Progenitor cell of endocrine pancreas (in vitro differentiated cells): ENCODE results near the gene SYNGR4. TPM values are rescaled to one million over a fixed set of nuclear protein-coding genes. Genes with fewer than 3 reads are reported as not detected.

ENCODE experiments used
- DNase-seq: peaks from one replicate; pipeline ENCODE4 v3.0.0; 2021; ENCODE audit warnings: low spot score; ENCODE audit not compliant: unreplicated experiment
- H3K27ac Mint-ChIP-seq: 2 replicates; pipeline ENCODE4 v1.8.0; 2021; ENCODE audit warnings: mild to moderate bottlenecking, moderate library complexity, mixed read lengths
- H3K27me3 Mint-ChIP-seq: 2 replicates; pipeline ENCODE4 v1.8.0; 2021; ENCODE audit warnings: mixed read lengths
- H3K36me3 Mint-ChIP-seq: 2 replicates; pipeline ENCODE4 v1.8.0; 2022; ENCODE audit warnings: mixed read lengths; ENCODE audit not compliant: insufficient read depth
- H3K4me1 Mint-ChIP-seq: 2 replicates; pipeline ENCODE4 v1.8.0; 2021; ENCODE audit warnings: low read depth, mixed read lengths
- H3K4me3 Mint-ChIP-seq: 2 replicates; pipeline ENCODE4 v1.8.0; 2021; ENCODE audit warnings: low read depth, mild to moderate bottlenecking, moderate library complexity, mixed read lengths
- H3K9me3 Mint-ChIP-seq: 2 replicates; pipeline ENCODE4 v1.8.0; 2021; ENCODE audit warnings: low read depth, mixed read lengths
- total RNA-seq: library from RNA; stranded (reverse); gene quantifications from 2 replicates; pipeline ENCODE4 v1.2.1, GENCODE V29; 2021
- TF ChIP-seq, protein P1 (sequence below): fragments of 200-600 bp; sonication (generic); IDR thresholded peaks from one replicate; pipeline ENCODE4 v1.5.0; 2021; ENCODE audit warnings: antibody characterized with exemption, mild to moderate bottlenecking; ENCODE audit not compliant: unreplicated experiment

The SYNGR4 gene
- total RNA-seq, 1 donor from 2014 or later = not detected

DNA sequence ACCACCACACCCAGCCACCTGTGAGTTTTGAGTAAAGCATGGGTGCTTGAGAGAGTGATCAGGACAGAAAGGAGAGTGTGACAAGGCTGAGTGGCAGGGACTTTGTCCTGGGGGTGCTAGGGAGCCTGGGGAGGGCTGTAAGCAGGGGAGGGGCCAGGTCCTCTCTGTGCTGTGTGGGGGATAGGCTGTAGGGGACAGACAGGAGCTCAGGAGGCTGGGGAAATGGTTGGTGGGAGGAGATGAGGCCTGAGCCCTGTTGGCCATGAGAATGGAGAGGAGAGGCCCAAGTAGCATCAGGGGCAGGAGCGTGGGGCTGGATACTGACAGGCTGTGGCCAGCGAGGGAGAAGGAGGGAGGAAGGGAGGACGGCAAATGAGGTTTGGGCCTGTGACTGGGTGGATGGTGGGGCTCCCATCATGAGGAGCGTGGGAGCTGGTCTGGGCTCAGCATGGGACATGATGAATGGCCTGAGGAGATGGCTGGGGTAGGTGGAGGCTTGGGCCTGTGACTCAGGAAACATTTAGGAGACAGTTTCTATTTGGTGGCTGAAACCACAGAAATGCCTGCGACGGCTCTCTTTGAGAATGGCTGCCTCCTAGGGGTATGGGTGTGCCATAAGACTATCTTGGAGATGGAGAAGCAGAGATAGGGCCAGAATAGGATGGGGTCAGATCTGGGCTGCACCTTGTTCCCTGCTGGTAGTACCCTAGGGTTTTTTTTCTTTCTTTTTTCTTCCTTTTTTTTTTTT, 54.3 kb downstream of the SYNGR4 start:
- DNase-seq = no peak
- TF ChIP-seq, protein P1, sequence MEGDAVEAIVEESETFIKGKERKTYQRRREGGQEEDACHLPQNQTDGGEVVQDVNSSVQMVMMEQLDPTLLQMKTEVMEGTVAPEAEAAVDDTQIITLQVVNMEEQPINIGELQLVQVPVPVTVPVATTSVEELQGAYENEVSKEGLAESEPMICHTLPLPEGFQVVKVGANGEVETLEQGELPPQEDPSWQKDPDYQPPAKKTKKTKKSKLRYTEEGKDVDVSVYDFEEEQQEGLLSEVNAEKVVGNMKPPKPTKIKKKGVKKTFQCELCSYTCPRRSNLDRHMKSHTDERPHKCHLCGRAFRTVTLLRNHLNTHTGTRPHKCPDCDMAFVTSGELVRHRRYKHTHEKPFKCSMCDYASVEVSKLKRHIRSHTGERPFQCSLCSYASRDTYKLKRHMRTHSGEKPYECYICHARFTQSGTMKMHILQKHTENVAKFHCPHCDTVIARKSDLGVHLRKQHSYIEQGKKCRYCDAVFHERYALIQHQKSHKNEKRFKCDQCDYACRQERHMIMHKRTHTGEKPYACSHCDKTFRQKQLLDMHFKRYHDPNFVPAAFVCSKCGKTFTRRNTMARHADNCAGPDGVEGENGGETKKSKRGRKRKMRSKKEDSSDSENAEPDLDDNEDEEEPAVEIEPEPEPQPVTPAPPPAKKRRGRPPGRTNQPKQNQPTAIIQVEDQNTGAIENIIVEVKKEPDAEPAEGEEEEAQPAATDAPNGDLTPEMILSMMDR = no peak

DNA sequence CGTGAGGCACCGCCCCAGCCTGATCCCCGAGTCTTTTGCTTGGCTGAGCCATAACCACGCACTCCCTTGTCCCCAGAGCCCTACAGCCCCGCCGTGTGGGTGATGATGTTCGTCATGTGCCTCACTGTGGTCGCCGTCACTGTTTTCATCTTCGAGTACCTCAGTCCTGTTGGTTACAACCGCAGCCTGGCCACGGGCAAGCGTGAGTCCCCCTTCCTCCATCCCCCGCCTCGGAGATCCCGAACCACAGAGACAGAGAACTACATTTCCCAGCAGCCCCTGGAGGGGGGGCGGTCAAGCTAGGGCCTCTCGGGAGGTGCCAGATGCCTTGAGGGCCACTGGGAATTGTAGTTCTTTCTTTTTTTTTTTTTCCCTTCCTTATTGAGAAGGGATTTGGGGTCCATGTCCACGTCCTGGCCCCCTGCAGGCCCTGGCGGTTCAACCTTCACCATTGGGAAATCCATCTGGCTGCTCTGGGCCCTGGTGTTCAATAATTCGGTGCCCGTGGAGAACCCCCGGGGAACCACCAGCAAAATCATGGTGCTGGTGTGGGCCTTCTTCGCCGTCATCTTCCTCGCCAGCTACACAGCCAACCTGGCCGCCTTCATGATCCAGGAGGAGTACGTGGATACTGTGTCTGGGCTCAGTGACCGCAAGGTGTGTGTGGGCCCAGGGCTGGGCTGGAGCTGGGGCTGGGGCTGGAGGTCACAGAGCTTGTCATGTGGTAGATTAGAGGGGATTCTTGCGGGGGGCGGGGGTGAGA, 55.2 kb downstream of the SYNGR4 start:
- no peak overlapping the region for H3K27ac Mint-ChIP-seq
- no peak overlapping the region for H3K4me3 Mint-ChIP-seq
- H3K9me3 Mint-ChIP-seq = no peaks in the 10 kb centered on the region
- DNase-seq = no peak
- TF ChIP-seq, protein P1 = no peak
- H3K4me1 Mint-ChIP-seq = peaks cover 4% of the 10 kb centered on the region
- H3K36me3 Mint-ChIP-seq = no peaks in the 10 kb centered on the region
- H3K27me3 Mint-ChIP-seq = no peaks in the 10 kb centered on the region

More for the DNA sequence above, 54.3 kb downstream of the SYNGR4 start:
- H3K27me3 Mint-ChIP-seq = no peaks in the 10 kb centered on the region
- peak overlapping the region; percentile 64 for H3K27ac Mint-ChIP-seq
- peaks cover 6% of the 10 kb centered on the region for H3K4me1 Mint-ChIP-seq
- no peak overlapping the region for H3K4me3 Mint-ChIP-seq
- H3K36me3 Mint-ChIP-seq = no peaks in the 10 kb centered on the region
- H3K9me3 Mint-ChIP-seq = no peaks in the 10 kb centered on the region

DNA sequence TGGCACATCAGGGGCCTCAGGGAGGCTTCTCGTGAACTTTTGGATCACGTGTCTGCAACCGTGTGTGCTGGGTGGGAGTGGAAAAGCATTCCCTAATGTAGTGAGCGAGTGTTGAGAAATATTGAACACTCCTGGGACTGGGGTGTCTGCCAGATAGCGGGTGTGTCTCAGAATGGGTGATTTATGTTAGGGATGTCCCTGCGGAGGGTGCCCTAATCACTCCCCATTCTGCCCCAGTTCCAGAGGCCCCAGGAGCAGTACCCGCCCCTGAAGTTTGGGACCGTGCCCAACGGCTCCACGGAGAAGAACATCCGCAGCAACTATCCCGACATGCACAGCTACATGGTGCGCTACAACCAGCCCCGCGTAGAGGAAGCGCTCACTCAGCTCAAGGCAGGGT, 57.4 kb downstream of the SYNGR4 start:
- Mint-ChIP-seq H3K27ac (no peak overlapping the region), H3K27me3 (no peaks in the 10 kb centered on the region), H3K9me3 (no peaks in the 10 kb centered on the region), H3K36me3 (no peaks in the 10 kb centered on the region), H3K4me1 (peaks cover 4% of the 10 kb centered on the region), H3K4me3 (no peak overlapping the region)
- TF ChIP-seq, protein P1 = no peak
- no peak for DNase-seq

DNA sequence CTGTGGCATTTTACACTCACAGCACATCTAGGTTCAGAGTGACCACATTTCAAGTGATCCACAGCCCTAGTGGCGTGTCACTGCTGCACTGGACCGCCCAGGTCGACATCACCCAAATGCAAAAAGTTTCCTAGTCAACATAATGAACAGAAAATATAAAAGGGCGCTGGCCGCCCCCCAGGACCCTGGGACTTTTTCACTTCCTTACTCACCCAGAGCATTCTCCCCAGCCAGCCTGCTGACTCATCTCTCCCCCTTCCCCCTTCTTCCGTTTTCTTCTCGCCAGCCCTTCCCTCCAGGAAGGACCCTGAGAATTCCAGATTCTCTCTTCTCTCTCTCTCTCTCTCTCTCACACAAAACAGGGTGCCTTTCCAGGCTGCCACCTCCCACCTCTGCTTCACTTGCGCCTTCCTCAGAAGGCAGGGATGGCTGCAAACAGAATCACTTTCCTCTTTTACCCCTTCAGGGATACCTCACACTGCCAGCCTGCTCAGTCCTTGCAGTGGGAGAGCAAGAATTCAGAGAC, 60.6 kb downstream of the SYNGR4 start:
- Mint-ChIP-seq H3K4me1 (peaks cover 4% of the 10 kb centered on the region), H3K4me3 (no peak overlapping the region), H3K27ac (peak overlapping the region; percentile 46), H3K9me3 (no peaks in the 10 kb centered on the region), H3K36me3 (no peaks in the 10 kb centered on the region), H3K27me3 (no peaks in the 10 kb centered on the region)
- TF ChIP-seq, protein P1 = no peak
- DNase-seq = no peak

Other genes starting within 250 kb of the SYNGR4 start
- 90.4 and 91.0 TPM in 2 replicates for gene LIG1, start 194.0 kb upstream of the SYNGR4 start, total RNA-seq
- 10.3 and 11.8 TPM in 2 replicates for gene ZSWIM9, start 193.7 kb upstream of the SYNGR4 start, total RNA-seq
- 60.9 and 64.6 TPM in 2 replicates for gene CARD8, start 108.5 kb upstream of the SYNGR4 start, total RNA-seq
- gene ZNF114, start 94.3 kb upstream of the SYNGR4 start, total RNA-seq = 7.4 and 7.9 TPM in 2 replicates
- gene EMP3, start 38.8 kb upstream of the SYNGR4 start, total RNA-seq = 2.9 and 3.8 TPM in 2 replicates
- 9.5 and 10.3 TPM in 2 replicates for gene TMEM143, start 427 bp upstream of the SYNGR4 start, total RNA-seq
- gene KDELR1, start 27.2 kb downstream of the SYNGR4 start, total RNA-seq = 207 and 213 TPM in 2 replicates
- 0.22 and 0.34 TPM in 2 replicates for gene GRIN2D, start 29.3 kb downstream of the SYNGR4 start, total RNA-seq
- 35.7 and 35.9 TPM in 2 replicates for gene GRWD1, start 81.6 kb downstream of the SYNGR4 start, total RNA-seq
- 2.0 TPM in 2 replicates for gene KCNJ14, start 91.2 kb downstream of the SYNGR4 start, total RNA-seq
- 248 TPM in 2 replicates for gene CYTH2, start 105.0 kb downstream of the SYNGR4 start, total RNA-seq
- 11.4 and 12.7 TPM in 2 replicates for gene LMTK3, start 147.5 kb downstream of the SYNGR4 start, total RNA-seq
- not detected in 2 replicates for gene SULT2B1, start 187.8 kb downstream of the SYNGR4 start, total RNA-seq
- not detected in 2 replicates for gene SPACA4, start 242.4 kb downstream of the SYNGR4 start, total RNA-seq